ENCODE data around the gene BEST4.
"Not testable (repeated sequence)": the region's sequence is repeated elsewhere in the genome, so short reads cannot be mapped to it uniquely, and the experiment has no call there.

BEST4 gene

GRCh38 chr1:44776730-44777068 lies 11.3 kb downstream of the BEST4 start:
- no peak for DNase-seq

- DNase-seq = no peak
Observed at GRCh38 chr1:44775930-44776729, 11.8 kb downstream of the BEST4 start.

GRCh38 chr1:44775078-44775929 lies 12.7 kb downstream of the BEST4 start, which contains the start of gene RPS8:
RPS8 (plus strand) TSS chr1:44775540; CDS start chr1:44775597, 57 bp downstream.
- DNase-seq = peak; percentile 57

- not testable (repeated sequence) for DNase-seq
Observed at GRCh38 chr1:44766421-44766820, 21.5 kb downstream of the BEST4 start.

GRCh38 chr1:44760876-44761275 lies 27.1 kb downstream of the BEST4 start:
- no peak for DNase-seq

- no peak for DNase-seq
Observed at GRCh38 chr1:44759077-44759476, 28.9 kb downstream of the BEST4 start.

- no peak for DNase-seq
Observed at GRCh38 chr1:44757420-44757819, 30.6 kb downstream of the BEST4 start.

- DNase-seq = no peak
Observed at GRCh38 chr1:44747878-44748277, 40.1 kb downstream of the BEST4 start.

- no peak for DNase-seq
Observed at GRCh38 chr1:44743211-44743610, 44.8 kb downstream of the BEST4 start.

GRCh38 chr1:44740179-44740617 lies 47.8 kb downstream of the BEST4 start:
- no peak for DNase-seq

GRCh38 chr1:44739307-44740178 lies 48.4 kb downstream of the BEST4 start, which contains the start of gene KIF2C:
KIF2C (plus strand) TSS chr1:44739837; CDS start chr1:44739933, 96 bp downstream.
- DNase-seq = peak; percentile 87

- DNase-seq = not testable (repeated sequence)
Observed at GRCh38 chr1:44738953-44739306, 49.0 kb downstream of the BEST4 start.

- no peak for DNase-seq
Observed at GRCh38 chr1:44735992-44736391, 52.0 kb downstream of the BEST4 start.

- DNase-seq = no peak
Observed at GRCh38 chr1:44733784-44734183, 54.2 kb downstream of the BEST4 start.
